ENCODE data around the gene SHANK2.

The SHANK2 gene

GRCh38 chr11:71218789-71219499 is 33.4 kb downstream of the SHANK2 start:
- DNase-seq = no peak

GRCh38 chr11:71215425-71215965 is 36.9 kb downstream of the SHANK2 start:
- no peak for DNase-seq

- no peak for DNase-seq
Observed at GRCh38 chr11:71214553-71215424, 37.6 kb downstream of the SHANK2 start.

GRCh38 chr11:71213696-71214552 is 38.5 kb downstream of the SHANK2 start:
- DNase-seq = no peak

- DNase-seq = no peak
Observed at GRCh38 chr11:71212871-71213559, 39.4 kb downstream of the SHANK2 start.

- DNase-seq = no peak
Observed at GRCh38 chr11:71211631-71212030, 40.7 kb downstream of the SHANK2 start.

GRCh38 chr11:71210861-71211260 is 41.5 kb downstream of the SHANK2 start:
- DNase-seq = no peak

GRCh38 chr11:71209656-71210055 is 42.7 kb downstream of the SHANK2 start:
- DNase-seq = no peak

GRCh38 chr11:71209181-71209580 is 43.2 kb downstream of the SHANK2 start:
- no peak for DNase-seq

GRCh38 chr11:71208011-71208774 is 44.2 kb downstream of the SHANK2 start:
- DNase-seq = no peak

GRCh38 chr11:71207563-71207962 is 44.8 kb downstream of the SHANK2 start:
- DNase-seq = no peak

GRCh38 chr11:71206186-71206585 is 46.2 kb downstream of the SHANK2 start:
- DNase-seq = no peak

GRCh38 chr11:71204748-71205664 is 47.4 kb downstream of the SHANK2 start:
- no peak for DNase-seq

- no peak for DNase-seq
Observed at GRCh38 chr11:71204294-71204693, 48.1 kb downstream of the SHANK2 start.

GRCh38 chr11:71203681-71204080 is 48.7 kb downstream of the SHANK2 start:
- no peak for DNase-seq

- no peak for DNase-seq
Observed at GRCh38 chr11:71202966-71203365, 49.4 kb downstream of the SHANK2 start.

GRCh38 chr11:71202598-71202944 is 49.8 kb downstream of the SHANK2 start:
- DNase-seq = no peak

All from DMS79 (cell line).